Measurements from ENCODE around the gene ARL6.
"Not testable (repeated sequence)": the region's sequence is repeated elsewhere in the genome, so short reads cannot be mapped to it uniquely, and the experiment has no call there.

ARL6 gene

DNA sequence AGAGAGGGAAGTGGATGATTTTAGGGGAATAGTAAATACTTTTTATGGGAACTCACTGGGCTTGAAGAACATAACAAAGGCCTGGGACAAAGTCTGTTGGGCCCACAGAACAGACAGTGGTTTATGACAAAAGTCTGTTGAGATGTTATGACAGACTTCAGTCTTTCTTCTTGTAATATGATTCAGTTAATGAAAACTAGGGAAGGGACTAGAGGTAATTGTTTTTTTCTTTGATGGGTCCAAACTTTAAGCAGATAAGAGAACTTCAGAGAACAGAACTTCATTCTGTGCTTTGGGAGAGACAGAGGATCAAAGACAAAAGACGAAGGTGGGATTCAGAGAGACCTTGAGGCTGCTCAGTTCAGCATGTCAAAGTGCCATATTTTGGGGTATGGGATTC, 66.6 kb downstream of the ARL6 start (continued):
- no peak for TF ChIP-seq SNAI2 (CRISPR knock-in tag; IDR thresholded peaks at IDR 0.05)

DNA sequence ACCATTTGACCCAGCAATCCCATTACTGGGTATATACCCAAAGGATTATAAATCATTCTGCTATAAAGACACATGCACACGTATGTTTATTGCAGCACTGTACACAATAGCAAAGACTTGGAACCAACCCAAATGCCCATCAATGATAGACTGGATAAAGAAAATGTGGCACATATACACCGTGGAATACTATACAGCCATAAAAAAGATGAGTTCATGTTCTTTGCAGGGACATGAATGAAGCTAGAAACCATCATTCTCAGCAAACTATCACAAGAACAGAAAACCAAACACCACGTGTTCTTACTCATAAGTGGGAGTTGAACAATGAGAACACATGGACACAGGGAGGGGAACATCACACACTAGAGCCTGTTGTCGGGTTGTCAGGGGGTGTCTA, 68.6 kb downstream of the ARL6 start:
- ATAC-seq = not testable (repeated sequence)

DNA sequence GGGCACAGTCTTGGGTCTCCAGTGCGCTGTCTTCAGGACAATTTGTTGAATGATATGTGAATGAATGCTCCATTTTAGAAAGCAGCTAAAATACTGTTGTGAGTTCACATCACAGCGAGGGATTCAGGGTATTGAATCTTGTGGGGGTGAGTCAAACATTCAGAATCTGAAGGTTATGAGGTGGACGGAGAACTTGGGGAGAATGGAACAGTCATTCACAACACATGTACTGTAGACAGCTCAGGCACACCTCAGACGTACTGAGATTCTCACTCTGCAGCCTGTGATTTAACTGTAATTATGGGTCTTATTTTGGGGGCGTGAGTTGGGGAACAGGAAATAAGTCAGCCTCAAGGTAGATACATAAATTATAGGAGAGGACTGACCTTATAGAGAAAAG, 71.2 kb downstream of the ARL6 start:
- TF ChIP-seq PPARA (CRISPR knock-in tag; IDR thresholded peaks at IDR 0.05; ENCODE audit: borderline replicate concordance) (no peak), ZNF565 (CRISPR knock-in tag; conservative IDR thresholded peaks at IDR 0.05; ENCODE audit: low read depth) (no peak), TCF4 (CRISPR knock-in tag; IDR thresholded peaks at IDR 0.05; ENCODE audit: borderline replicate concordance) (no peak), ZC3H10 (CRISPR knock-in tag; IDR thresholded peaks at IDR 0.05) (no peak), TOX (CRISPR knock-in tag; IDR thresholded peaks at IDR 0.05; ENCODE audit: borderline replicate concordance) (no peak)
- no peak for ATAC-seq

DNA sequence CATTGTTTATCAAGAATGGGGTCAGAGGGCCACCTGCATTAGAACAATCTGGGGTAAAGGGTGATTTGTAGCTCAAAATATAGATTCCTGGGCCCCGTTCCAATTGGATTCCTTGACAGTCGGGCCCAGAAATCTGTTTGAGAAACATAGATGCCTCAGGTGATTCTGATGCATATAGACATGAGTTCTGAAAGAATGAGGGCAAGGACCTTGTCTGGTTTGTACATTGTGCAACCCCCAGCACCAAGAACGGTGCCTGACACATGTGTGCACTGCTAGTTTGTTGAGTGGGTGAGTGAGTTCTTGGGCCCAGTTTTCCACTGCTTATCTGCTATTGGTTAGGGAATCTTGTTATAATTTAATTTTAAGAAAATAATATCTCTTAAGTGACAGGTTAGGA, 73.8 kb downstream of the ARL6 start:
- ATAC-seq = no peak
- no peak for TF ChIP-seq ZNF565 (CRISPR knock-in tag; conservative IDR thresholded peaks at IDR 0.05; ENCODE audit: low read depth)
- TF ChIP-seq ZFP3 (CRISPR knock-in tag; IDR thresholded peaks at IDR 0.05) = no peak
- TF ChIP-seq, protein P1, sequence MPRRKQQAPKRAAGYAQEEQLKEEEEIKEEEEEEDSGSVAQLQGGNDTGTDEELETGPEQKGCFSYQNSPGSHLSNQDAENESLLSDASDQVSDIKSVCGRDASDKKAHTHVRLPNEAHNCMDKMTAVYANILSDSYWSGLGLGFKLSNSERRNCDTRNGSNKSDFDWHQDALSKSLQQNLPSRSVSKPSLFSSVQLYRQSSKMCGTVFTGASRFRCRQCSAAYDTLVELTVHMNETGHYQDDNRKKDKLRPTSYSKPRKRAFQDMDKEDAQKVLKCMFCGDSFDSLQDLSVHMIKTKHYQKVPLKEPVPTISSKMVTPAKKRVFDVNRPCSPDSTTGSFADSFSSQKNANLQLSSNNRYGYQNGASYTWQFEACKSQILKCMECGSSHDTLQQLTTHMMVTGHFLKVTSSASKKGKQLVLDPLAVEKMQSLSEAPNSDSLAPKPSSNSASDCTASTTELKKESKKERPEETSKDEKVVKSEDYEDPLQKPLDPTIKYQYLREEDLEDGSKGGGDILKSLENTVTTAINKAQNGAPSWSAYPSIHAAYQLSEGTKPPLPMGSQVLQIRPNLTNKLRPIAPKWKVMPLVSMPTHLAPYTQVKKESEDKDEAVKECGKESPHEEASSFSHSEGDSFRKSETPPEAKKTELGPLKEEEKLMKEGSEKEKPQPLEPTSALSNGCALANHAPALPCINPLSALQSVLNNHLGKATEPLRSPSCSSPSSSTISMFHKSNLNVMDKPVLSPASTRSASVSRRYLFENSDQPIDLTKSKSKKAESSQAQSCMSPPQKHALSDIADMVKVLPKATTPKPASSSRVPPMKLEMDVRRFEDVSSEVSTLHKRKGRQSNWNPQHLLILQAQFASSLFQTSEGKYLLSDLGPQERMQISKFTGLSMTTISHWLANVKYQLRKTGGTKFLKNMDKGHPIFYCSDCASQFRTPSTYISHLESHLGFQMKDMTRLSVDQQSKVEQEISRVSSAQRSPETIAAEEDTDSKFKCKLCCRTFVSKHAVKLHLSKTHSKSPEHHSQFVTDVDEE (CRISPR knock-in tag; IDR thresholded peaks at IDR 0.05) = no peak
- no peak for TF ChIP-seq CSDC2 (CRISPR knock-in tag; IDR thresholded peaks at IDR 0.05)

DNA sequence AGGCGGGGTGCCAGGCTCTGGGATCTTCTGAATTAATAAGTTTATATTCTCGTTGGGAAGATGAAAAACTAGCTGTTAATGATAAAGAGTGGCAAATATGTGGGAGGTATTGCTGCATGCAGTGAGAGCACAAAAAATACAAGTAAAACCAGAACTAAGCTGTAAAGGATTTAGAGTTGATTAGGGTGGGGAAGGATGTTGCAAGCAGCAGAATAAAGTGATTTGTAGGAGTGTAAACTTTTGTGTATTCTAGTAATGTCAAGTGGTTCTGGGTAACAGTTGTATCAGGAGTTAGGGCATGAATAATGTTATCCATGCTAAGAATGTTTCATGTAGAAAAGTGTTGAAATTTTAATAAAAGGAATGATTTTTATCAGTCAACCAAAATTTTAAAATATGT, 75.4 kb downstream of the ARL6 start:
- no peak for ATAC-seq
- TF ChIP-seq ZNF565 (CRISPR knock-in tag; conservative IDR thresholded peaks at IDR 0.05; ENCODE audit: low read depth) (no peak), ZNF8 (CRISPR knock-in tag; IDR thresholded peaks at IDR 0.05) (no peak), PPARA (CRISPR knock-in tag; IDR thresholded peaks at IDR 0.05; ENCODE audit: borderline replicate concordance) (no peak)
- TF ChIP-seq, protein P1 (CRISPR knock-in tag; IDR thresholded peaks at IDR 0.05) = no peak

DNA sequence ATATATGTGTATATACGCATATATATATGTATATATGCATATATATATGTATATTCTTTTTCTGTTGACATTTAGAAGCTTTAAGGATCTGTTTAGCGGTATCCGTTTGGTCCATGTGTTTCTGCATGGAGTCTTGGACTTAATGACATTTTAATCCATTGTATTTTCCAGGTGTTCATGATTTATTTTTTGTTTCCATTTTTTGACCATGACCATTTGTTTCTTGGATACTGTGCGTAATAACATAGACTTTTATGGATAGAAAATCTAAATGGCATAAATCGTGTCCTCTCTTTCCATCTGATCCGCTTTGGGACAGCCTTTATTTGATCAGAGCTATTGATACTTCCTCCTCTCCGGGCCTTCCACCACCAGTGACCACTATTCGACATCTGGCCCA, 76.7 kb downstream of the ARL6 start:
- no peak for ATAC-seq
- TF ChIP-seq, protein P2, sequence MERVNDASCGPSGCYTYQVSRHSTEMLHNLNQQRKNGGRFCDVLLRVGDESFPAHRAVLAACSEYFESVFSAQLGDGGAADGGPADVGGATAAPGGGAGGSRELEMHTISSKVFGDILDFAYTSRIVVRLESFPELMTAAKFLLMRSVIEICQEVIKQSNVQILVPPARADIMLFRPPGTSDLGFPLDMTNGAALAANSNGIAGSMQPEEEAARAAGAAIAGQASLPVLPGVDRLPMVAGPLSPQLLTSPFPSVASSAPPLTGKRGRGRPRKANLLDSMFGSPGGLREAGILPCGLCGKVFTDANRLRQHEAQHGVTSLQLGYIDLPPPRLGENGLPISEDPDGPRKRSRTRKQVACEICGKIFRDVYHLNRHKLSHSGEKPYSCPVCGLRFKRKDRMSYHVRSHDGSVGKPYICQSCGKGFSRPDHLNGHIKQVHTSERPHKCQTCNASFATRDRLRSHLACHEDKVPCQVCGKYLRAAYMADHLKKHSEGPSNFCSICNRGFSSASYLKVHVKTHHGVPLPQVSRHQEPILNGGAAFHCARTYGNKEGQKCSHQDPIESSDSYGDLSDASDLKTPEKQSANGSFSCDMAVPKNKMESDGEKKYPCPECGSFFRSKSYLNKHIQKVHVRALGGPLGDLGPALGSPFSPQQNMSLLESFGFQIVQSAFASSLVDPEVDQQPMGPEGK (CRISPR knock-in tag; IDR thresholded peaks at IDR 0.05; ENCODE audit: borderline replicate concordance) = no peak
- TF ChIP-seq TCF4 (CRISPR knock-in tag; IDR thresholded peaks at IDR 0.05; ENCODE audit: borderline replicate concordance) (no peak), ISL1 (CRISPR knock-in tag; IDR thresholded peaks at IDR 0.05) (no peak), BACH2 (CRISPR knock-in tag; IDR thresholded peaks at IDR 0.05; ENCODE audit: borderline replicate concordance) (no peak), ESRRG (CRISPR knock-in tag; IDR thresholded peaks at IDR 0.05) (no peak), CSDC2 (CRISPR knock-in tag; IDR thresholded peaks at IDR 0.05) (no peak), ZC3H10 (CRISPR knock-in tag; IDR thresholded peaks at IDR 0.05) (no peak), ZNF565 (CRISPR knock-in tag; conservative IDR thresholded peaks at IDR 0.05; ENCODE audit: low read depth) (no peak)
- TF ChIP-seq, protein P3, sequence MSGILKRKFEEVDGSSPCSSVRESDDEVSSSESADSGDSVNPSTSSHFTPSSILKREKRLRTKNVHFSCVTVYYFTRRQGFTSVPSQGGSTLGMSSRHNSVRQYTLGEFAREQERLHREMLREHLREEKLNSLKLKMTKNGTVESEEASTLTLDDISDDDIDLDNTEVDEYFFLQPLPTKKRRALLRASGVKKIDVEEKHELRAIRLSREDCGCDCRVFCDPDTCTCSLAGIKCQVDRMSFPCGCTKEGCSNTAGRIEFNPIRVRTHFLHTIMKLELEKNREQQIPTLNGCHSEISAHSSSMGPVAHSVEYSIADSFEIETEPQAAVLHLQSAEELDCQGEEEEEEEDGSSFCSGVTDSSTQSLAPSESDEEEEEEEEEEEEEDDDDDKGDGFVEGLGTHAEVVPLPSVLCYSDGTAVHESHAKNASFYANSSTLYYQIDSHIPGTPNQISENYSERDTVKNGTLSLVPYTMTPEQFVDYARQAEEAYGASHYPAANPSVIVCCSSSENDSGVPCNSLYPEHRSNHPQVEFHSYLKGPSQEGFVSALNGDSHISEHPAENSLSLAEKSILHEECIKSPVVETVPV (CRISPR knock-in tag; IDR thresholded peaks at IDR 0.05) = no peak
- TF ChIP-seq, protein P1 (CRISPR knock-in tag; IDR thresholded peaks at IDR 0.05) = no peak
- TF ChIP-seq, protein P4, sequence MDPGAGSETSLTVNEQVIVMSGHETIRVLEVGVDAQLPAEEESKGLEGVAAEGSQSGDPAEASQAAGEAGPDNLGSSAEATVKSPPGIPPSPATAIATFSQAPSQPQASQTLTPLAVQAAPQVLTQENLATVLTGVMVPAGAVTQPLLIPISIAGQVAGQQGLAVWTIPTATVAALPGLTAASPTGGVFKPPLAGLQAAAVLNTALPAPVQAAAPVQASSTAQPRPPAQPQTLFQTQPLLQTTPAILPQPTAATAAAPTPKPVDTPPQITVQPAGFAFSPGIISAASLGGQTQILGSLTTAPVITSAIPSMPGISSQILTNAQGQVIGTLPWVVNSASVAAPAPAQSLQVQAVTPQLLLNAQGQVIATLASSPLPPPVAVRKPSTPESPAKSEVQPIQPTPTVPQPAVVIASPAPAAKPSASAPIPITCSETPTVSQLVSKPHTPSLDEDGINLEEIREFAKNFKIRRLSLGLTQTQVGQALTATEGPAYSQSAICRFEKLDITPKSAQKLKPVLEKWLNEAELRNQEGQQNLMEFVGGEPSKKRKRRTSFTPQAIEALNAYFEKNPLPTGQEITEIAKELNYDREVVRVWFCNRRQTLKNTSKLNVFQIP (CRISPR knock-in tag; IDR thresholded peaks at IDR 0.05; ENCODE audit: borderline replicate concordance, low read depth) = no peak
- TF ChIP-seq, protein P5, sequence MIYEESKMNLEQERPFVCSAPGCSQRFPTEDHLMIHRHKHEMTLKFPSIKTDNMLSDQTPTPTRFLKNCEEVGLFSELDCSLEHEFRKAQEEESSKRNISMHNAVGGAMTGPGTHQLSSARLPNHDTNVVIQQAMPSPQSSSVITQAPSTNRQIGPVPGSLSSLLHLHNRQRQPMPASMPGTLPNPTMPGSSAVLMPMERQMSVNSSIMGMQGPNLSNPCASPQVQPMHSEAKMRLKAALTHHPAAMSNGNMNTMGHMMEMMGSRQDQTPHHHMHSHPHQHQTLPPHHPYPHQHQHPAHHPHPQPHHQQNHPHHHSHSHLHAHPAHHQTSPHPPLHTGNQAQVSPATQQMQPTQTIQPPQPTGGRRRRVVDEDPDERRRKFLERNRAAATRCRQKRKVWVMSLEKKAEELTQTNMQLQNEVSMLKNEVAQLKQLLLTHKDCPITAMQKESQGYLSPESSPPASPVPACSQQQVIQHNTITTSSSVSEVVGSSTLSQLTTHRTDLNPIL (CRISPR knock-in tag; IDR thresholded peaks at IDR 0.05; ENCODE audit: low read depth) = no peak
